NT2/D1 (cell line): ENCODE measurements around the gene PRPS1.

Source experiments
- YY1 ChIP-seq: IDR thresholded peaks from 2 replicates; pipeline ENCODE4 v1.6.1; 2011; ENCODE audit not compliant: insufficient read length, insufficient read depth
- ZNF274 ChIP-seq: IDR thresholded peaks from 2 replicates; pipeline ENCODE4 v1.6.1; 2011; ENCODE audit warnings: mild to moderate bottlenecking, low read depth, low read length

- TF ChIP-seq YY1 = no peak
- no peak for TF ChIP-seq ZNF274
Measured at GRCh38 chrX:107684956-107685385, 56.7 kb downstream of the PRPS1 start.
